Amniotic stem cell (primary cell): ENCODE results near the gene ANAPC13.

Experiments used
- DNase-seq: peaks from one replicate; lab custom pipeline; 2025; lab: John Stamatoyannopoulos, UW

The ANAPC13 gene

DNA sequence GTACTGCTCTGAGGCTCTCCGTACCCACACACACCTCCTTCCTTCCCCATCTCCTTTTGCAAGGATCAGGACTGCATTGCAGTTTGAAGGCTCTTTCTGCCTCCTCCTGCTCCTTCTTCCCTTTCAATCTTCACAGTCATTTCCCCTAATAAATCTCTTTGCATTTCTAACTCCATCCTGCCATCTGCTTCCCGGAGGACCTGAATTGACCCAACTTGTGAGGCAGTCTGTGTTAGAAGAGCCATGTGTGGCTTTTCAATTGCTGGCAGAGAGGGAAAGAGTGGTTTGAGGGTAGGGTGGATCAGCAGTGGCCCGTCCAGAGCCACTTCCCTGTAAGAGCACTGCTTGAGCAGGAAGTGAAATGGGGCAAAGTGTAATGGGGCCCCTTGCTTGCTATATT is 35.8 kb downstream of the ANAPC13 start:
- DNase-seq, result no peak

DNA sequence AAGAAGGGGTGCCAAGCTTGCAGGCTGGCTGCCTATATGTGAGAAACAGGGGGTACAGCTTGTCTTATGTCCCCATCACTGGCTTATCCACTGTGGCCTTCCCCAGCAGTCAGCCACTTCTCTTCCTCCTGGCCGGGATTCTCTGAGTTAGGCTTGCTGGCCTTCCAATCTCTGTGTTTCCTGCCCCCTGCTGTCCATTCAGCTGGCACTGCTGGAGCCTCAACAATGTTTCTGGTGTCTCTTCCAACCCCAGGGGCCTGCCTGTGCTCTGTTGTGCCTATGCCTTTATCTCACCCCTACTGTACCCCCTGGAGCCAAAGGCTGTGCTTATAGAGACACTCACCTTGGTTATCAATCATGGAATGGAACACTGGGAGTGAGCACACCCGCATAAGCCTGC is 36.5 kb downstream of the ANAPC13 start:
- no peak for DNase-seq

DNA sequence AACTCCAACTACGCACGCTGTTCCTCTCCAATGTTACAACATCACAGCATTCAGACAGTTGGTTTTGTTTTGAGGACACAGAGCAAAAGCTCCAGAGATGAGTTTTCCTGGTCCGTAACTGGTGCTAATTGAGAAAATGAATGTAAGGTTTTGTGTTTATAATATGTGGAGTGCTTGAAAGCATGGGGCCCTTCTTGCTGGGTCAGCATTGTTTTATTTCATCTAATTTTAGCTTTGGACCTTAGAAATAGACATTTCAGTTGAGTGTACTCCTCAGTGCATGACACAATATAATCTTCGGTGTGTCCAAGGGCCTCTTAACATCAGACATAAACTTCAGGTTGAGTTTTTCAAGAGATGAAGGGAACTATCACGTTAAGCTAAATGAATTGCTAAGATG is 37.1 kb downstream of the ANAPC13 start:
- no peak for DNase-seq

DNA sequence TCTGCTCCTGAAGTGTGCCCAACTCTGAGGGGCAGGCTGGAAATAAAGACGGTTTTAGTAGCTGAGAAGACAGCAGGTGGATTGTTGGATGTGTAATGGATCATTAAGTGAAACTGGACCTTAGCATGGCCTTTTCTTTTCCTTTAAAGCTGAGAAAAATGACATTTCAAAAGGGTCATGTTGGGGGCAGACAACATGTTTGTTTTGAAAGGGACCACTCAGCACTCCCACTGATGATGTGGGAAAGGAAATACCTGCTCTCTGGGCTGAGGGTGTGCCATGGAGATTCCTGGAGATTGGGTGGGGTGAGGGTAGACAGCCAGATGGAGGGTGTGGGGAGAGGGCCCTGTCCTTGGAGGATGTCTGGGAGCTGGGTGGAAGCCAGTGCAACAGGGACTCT is 38.4 kb downstream of the ANAPC13 start:
- no peak for DNase-seq

DNA sequence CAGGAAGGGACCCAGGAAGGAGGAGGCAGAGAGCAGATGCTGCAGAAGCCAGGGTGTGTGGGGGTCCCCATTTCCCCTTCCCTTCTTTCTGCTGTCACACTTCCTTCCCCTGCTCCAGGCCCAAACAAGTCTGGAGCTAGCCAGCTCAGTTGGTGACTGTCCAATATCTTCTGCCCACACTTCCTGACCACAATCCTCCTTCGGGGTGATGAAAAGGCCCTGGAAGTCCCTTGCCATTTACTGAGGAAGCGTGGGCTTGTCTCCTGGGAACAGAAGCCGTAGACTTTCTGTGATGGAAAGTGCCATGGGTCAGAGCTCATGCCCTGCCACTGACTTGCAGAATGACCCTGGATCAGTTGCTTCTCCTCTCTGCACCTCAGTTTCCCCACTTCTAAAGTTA is 39.0 kb downstream of the ANAPC13 start:
- no peak for DNase-seq

DNA sequence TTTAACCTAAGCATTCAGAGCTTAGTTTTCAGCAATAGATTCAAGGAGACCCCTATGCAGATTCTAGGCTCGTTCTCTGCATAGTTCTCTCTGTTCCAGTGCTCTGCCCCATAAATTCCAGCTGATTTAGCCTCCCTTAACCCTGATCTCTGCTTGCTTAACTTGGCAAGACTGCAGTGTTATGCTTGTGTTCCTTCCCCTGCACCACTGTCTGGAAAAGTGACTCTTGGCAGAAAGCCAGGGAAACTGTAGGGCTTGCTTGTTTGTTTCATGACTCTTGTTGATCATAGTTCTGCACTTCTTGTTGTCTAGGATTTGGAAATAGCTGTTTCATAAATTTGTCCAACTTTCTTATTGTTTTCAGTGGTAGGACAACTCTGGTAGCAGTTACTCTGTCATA is 40.1 kb downstream of the ANAPC13 start:
- no peak for DNase-seq

DNA sequence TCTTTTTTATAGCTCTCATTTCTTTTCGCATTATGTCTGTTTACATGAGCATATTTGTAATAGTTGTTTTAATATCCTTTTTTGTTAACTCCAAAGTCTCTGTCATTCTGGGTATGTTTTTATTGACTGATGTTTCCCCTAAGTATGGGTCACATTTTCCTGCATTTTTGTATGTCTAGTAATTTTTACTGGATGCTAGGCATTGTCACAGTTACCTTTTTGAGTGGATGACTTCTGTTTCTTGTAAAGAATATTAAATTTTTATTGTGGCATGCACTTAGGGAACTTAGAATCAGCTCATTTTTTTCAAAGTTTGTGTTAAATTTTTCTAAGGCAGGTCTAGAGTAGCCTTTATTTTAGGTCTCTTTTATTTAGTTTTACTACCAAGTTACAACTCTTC is 40.7 kb downstream of the ANAPC13 start:
- DNase-seq, result no peak

DNA sequence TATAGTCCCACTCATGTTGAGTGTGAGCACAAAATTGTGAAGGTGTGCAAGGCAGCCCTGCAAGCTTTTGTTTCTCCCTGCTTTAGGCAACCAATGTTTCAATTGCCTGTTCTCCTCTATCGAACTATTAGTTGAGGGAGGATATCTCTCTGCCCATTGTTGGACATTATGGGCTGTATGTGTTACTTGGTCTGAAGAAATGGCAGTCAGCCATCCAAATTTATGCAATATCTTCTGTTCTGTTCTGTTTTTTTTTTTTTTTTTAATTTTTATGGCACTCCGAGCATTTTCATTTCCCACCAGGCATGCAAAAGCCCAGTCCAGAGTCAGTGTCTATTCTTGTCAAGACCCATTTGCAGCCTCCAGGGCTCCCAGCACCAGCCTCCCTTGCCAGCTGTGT is 44.0 kb downstream of the ANAPC13 start:
- DNase-seq, result no peak

DNA sequence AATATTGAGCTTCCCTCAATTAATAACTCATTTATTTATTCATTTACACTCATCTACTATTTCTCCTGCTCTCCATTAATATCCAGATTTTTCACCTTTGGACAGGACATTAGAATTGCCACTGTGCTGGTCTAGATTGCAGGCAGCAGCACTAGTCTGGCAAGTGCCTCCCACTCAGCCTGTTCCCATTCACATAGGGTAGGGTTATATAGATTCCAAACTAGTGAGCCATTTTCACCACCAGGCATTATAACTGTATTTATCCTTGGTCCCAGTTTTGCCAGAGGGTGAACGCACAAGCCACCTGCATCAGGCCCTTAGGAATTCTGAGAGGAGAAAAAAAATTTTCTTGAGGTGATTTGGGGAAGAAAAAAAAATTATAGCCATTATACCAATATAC is 44.5 kb downstream of the ANAPC13 start:
- no peak for DNase-seq

DNA sequence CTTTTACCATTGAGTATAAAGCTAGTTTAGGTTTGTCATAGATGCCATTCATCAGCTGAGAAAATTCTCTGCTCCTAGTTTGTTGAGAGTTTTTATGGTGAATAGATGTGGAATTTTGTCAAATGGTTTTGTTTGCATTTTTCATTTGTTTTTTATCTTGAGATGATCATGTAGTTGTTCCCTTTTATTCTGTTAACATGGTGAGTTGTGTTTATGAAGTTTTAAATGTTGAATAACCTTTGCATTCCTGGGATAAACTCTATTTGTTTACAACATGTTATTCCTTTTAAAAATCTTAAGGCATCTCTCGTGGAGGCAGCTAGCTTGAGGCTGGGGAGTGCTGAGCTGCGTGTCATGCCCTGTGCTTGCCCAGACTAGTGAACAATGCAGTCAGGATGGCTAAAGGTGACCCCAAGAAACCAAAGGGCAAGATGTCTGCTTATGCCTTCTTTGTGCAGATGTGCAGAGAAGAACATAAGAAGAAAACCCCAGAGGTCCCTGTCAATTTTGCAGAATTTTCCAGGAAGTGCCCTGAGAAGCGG is 48.5 kb downstream of the ANAPC13 start:
- DNase-seq, result no peak

DNA sequence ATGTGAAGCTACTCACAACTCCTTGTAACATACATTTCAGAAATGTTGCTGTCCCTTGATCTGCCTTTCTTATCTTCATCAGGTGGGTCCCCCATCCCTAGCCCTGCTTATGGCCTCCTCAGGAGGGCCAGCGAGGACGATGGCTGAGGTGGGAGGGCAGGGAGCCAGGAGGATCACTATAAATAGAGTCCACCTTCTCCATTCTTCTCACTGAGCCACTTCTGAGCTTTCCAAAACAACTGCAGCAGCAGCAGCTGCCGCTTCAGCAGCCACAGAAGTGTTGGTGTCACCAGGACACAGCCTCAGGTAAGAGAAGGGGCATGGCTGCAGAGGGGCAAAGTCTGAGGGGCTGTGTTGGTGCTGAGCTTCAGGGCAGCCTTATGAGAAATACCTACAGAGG is 53.5 kb downstream of the ANAPC13 start:
- no peak for DNase-seq

DNA sequence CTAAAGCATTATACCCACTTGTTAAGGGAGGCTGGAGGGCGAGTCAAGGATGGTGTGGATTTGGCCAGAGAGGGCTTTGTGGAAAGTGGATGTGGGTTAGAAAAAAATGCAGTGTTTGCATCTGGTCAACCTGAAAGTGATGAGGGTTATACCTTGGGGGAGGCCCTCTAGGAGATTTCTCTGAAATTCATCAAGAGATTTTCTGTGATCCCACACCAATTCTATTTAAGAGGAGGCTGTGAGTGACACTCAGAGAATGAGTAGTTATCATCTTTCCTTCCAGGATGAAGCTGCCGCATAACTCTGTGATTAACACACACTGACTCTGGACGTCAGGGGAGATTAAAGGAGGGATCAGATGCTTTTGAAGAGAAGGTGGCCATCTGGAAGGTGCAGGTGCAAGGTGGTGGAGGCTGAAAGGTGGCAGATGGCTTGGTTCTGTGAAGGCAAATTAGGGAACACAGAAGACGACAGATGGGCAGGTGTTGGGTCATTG is 54.8 kb downstream of the ANAPC13 start:
- DNase-seq, result no peak

DNA sequence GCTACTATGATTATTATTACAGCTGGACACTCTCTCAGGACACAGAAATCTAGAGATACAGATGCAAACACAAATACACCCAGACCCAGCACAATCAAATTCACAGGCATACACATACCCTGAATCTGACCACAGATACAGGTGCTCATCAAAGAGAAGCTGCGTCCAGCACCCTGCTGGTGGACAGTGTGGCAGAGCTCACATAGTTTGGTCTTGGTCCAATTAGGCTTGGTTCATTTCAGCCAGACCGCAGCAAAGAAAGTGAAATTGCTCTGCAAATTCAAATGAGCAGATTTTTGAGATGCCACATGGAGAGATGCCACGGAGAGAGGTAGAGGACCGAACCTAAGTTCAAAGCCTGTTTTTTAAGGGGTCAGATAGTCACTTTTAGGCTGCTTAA is 55.6 kb downstream of the ANAPC13 start:
- DNase-seq, result no peak

DNA sequence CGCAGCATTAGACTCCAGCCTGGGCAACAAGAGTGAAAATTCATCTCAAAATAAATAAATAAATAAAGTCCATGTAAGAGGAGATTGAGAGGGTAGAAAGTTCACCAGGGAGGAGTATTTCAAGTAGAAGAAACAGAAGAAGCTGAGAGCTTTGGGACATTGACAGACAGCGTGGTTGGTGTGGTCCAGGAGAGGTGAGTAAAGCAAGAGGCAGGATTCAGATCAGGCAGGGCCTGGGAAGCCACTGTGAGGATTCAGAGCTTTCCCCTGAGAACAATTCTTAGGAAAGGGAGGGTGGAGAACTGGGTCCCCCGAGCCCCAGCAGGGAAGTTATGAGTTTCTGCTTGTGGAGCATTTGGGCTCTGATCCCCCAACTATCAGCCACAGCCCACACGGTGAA is 57.4 kb downstream of the ANAPC13 start:
- DNase-seq, result no peak
